Parathyroid adenoma (tissue), 2 donors: ENCODE measurements around the gene FKBP2.

ENCODE experiments used
- H2AFZ ChIP-seq: fragments of 300-600 bp; sonication (generic); one replicate; pipeline ENCODE4 v1.7.0; 2017; ENCODE audit warnings: antibody characterized with exemption, mild to moderate bottlenecking
- H3K27ac ChIP-seq: fragments of 300-600 bp; sonication (generic); one replicate; pipeline ENCODE4 v1.7.0; 2017
- H3K27me3 ChIP-seq: fragments of 300-600 bp; sonication (generic); one replicate; pipeline ENCODE4 v1.7.0; 2017; ENCODE audit warnings: low read length; ENCODE audit not compliant: control insufficient read depth, insufficient read depth
- H3K36me3 ChIP-seq: fragments of 300-600 bp; sonication (generic); one replicate; pipeline ENCODE4 v1.7.0; 2017; ENCODE audit warnings: low read length; ENCODE audit not compliant: control insufficient read depth, insufficient read depth
- H3K4me1 ChIP-seq: fragments of 300-600 bp; sonication (generic); one replicate; pipeline ENCODE4 v1.7.0; 2017; ENCODE audit warnings: control low read depth
- H3K4me2 ChIP-seq: fragments of 300-600 bp; sonication (generic); one replicate; pipeline ENCODE4 v1.7.0; 2017; ENCODE audit warnings: low read length
- H3K4me3 ChIP-seq: fragments of 300-600 bp; sonication (generic); one replicate; pipeline ENCODE4 v1.7.0; 2017; ENCODE audit warnings: low read depth, low read length
- H3K79me2 ChIP-seq: fragments of 300-600 bp; sonication (generic); one replicate; pipeline ENCODE4 v1.7.0; 2017; ENCODE audit warnings: control low read depth
- H3K9ac ChIP-seq: fragments of 300-600 bp; sonication (generic); one replicate; pipeline ENCODE4 v1.7.0; 2017; ENCODE audit warnings: mild to moderate bottlenecking
- H3K9me3 ChIP-seq: fragments of 300-600 bp; sonication (generic); one replicate; pipeline ENCODE4 v1.7.0; 2017; ENCODE audit warnings: low read length; ENCODE audit not compliant: control insufficient read depth
- CTCF ChIP-seq: fragments of 300-600 bp; sonication (generic); IDR thresholded peaks from one replicate; pipeline ENCODE4 v1.7.0; 2017; ENCODE audit warnings: antibody characterized with exemption, mild to moderate bottlenecking
- donor health status: primary hyperparathyroidism.

Gene FKBP2

GRCh38 chr11:64249563-64250414 is 8.9 kb downstream of the FKBP2 start:
- no peak overlapping the region for H3K4me3 ChIP-seq
- no peaks in the 10 kb centered on the region for H3K79me2 ChIP-seq
- H3K9me3 ChIP-seq = no peaks in the 10 kb centered on the region
- H3K4me1 ChIP-seq = peaks cover 7% of the 10 kb centered on the region
- no peak overlapping the region for H2AFZ ChIP-seq
- no peak overlapping the region for H3K27ac ChIP-seq
- H3K27me3 ChIP-seq = no peaks in the 10 kb centered on the region
- H3K36me3 ChIP-seq = no peaks in the 10 kb centered on the region
- TF ChIP-seq CTCF = no peak
- H3K9ac ChIP-seq = no peak overlapping the region
- no peak overlapping the region for H3K4me2 ChIP-seq

- peaks cover 14% of the 10 kb centered on the region for H3K4me1 ChIP-seq
- TF ChIP-seq CTCF = no peak
- no peak overlapping the region for H3K9ac ChIP-seq
- no peaks in the 10 kb centered on the region for H3K27me3 ChIP-seq
- H3K36me3 ChIP-seq = no peaks in the 10 kb centered on the region
- peak overlapping the region; percentile 80 for H3K4me2 ChIP-seq
- H2AFZ ChIP-seq = peak overlapping the region; percentile 72
- no peaks in the 10 kb centered on the region for H3K9me3 ChIP-seq
- H3K4me3 ChIP-seq = no peak overlapping the region
- no peaks in the 10 kb centered on the region for H3K79me2 ChIP-seq
- H3K27ac ChIP-seq = no peak overlapping the region
These were observed 9.6 kb downstream of the FKBP2 start for GRCh38 chr11:64250415-64251015.

- H3K4me1 ChIP-seq = peaks cover 20% of the 10 kb centered on the region
- H3K27me3 ChIP-seq = no peaks in the 10 kb centered on the region
- H3K4me3 ChIP-seq = peak within 1 kb of the TSS; percentile 59
- H3K27ac ChIP-seq = peak within 1 kb of the TSS; percentile 27
- H3K36me3 ChIP-seq = no peaks in the 10 kb centered on the region
- peak within 1 kb of the TSS; percentile 89 for H3K4me2 ChIP-seq
- no peaks in the 10 kb centered on the region for H3K79me2 ChIP-seq
- no peaks in the 10 kb centered on the region for H3K9me3 ChIP-seq
- TF ChIP-seq CTCF = peak; percentile 51
- H2AFZ ChIP-seq = peak within 1 kb of the TSS; percentile 72
- peak within 1 kb of the TSS; percentile 5 for H3K9ac ChIP-seq
These were observed 10.3 kb downstream of the FKBP2 start, which contains the start of gene PLCB3 for GRCh38 chr11:64251016-64251752. Gene PLCB3, plus strand, starts transcription at chr11:64251530. Its CDS starts 120 bp downstream, at chr11:64251650.

GRCh38 chr11:64251753-64252002 is 10.8 kb downstream of the FKBP2 start:
- Histone ChIP-seq H3K4me3 (peak overlapping the region; percentile 59), H3K27ac (peak overlapping the region; percentile 9), H3K9me3 (no peaks in the 10 kb centered on the region), H3K27me3 (no peaks in the 10 kb centered on the region), H2AFZ (no peak overlapping the region), H3K9ac (no peak overlapping the region), H3K4me2 (peak overlapping the region; percentile 89), H3K79me2 (no peaks in the 10 kb centered on the region), H3K36me3 (no peaks in the 10 kb centered on the region), H3K4me1 (peaks cover 23% of the 10 kb centered on the region)
- no peak for TF ChIP-seq CTCF
